Large intestine (tissue), 3 donors: ENCODE measurements around the gene RBMS3. TPM values are rescaled to one million over a fixed set of nuclear protein-coding genes. Genes with fewer than 3 reads are reported as not detected.

ENCODE experiments used
- DNase-seq, 2 donors: peaks; one replicate each; pipeline versions ENCODE4 v3.0.0 to v3.0.0-alpha.2; 2013
- H3K27ac ChIP-seq: one replicate; pipeline ENCODE4 v1.5.1; 2013; ENCODE audit warnings: low read length
- H3K27me3 ChIP-seq: 2 replicates; pipeline ENCODE4 v1.6.1; 2013; ENCODE audit warnings: low read length; ENCODE audit not compliant: control insufficient read depth, insufficient read depth
- H3K36me3 ChIP-seq: 2 replicates; pipeline ENCODE4 v1.6.1; 2013; ENCODE audit warnings: low read length; ENCODE audit not compliant: control insufficient read depth, insufficient read depth
- H3K4me1 ChIP-seq: one replicate; pipeline ENCODE4 v1.6.1; 2013; ENCODE audit warnings: low read length; ENCODE audit not compliant: control insufficient read depth, insufficient read depth
- H3K4me3 ChIP-seq: one replicate; pipeline ENCODE4 v1.5.1; 2013; ENCODE audit warnings: low read length
- H3K9me3 ChIP-seq: one replicate; pipeline ENCODE4 v1.6.1; 2013; ENCODE audit warnings: mild to moderate bottlenecking, low read depth, low read length, moderate library complexity; ENCODE audit not compliant: control insufficient read depth
- WGBS: methylation state at CpG from one replicate; pipeline ENCODE4 v1.1.5; 2013; ENCODE audit warnings: low lambda C conversion rate; ENCODE audit not compliant: insufficient coverage; 5-methylcytosine and 5-hydroxymethylcytosine counted together
- polyA plus RNA-seq: library from polyadenylated mRNA; unstranded; fragments of 120-200 nt; gene quantifications from one replicate; pipeline ENCODE4 v1.2.1, GENCODE V29; 2013

The RBMS3 gene
- polyA plus RNA-seq, 1 donor = 10.8 TPM

DNA sequence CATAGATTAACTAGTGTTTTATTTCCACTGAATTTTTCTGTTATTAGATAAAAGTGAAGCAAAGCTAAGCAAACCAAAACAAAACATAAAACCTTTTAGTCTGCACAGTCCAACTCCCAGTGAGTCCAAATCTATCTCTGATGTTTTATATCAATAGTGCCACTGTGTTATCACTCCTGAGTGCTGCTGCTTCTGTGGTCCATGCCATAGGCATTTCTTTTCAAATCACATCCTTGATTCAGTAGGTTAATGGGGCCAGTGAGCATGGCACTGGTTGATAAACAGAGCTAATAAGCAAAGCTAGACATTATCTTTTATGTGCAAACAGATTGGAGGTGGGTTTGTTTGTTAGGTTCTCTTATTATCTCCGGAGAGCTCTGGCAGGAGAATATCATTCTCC is 30.0 kb downstream of the RBMS3 start:
- H3K27ac ChIP-seq = no peak overlapping the region
- no CpG with 5 or more reads among the region's 1 CpG for WGBS
- no peaks in the 10 kb centered on the region for H3K4me1 ChIP-seq
- H3K9me3 ChIP-seq = no peaks in the 10 kb centered on the region
- DNase-seq = no peak
- no peak overlapping the region for H3K4me3 ChIP-seq
- H3K36me3 ChIP-seq = no peaks in the 10 kb centered on the region
- no peaks in the 10 kb centered on the region for H3K27me3 ChIP-seq

DNA sequence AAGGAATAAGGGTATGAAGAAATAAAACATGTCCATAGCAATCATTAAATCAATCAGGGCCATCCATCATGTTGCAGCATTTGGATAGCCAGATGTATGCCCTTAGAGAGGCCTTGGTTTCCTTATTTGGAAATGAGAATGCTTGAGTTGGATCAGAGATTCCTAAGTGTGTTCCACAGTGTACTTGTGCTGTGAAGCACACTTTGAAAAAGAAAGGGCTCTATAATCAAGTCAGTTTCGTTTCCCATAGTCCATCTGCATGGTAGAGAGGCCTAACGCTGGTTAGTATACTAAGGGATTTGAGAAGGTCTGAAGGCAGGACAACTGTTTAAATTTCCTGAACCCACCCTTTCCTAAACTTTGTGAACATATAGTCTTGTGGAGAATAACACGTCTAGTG is 30.9 kb downstream of the RBMS3 start:
- no peaks in the 10 kb centered on the region for H3K4me1 ChIP-seq
- H3K36me3 ChIP-seq = no peaks in the 10 kb centered on the region
- H3K4me3 ChIP-seq = no peak overlapping the region
- WGBS = no CpG with 5 or more reads among the region's 3 CpGs
- no peak overlapping the region for H3K27ac ChIP-seq
- no peak for DNase-seq
- no peaks in the 10 kb centered on the region for H3K27me3 ChIP-seq
- H3K9me3 ChIP-seq = no peaks in the 10 kb centered on the region

DNA sequence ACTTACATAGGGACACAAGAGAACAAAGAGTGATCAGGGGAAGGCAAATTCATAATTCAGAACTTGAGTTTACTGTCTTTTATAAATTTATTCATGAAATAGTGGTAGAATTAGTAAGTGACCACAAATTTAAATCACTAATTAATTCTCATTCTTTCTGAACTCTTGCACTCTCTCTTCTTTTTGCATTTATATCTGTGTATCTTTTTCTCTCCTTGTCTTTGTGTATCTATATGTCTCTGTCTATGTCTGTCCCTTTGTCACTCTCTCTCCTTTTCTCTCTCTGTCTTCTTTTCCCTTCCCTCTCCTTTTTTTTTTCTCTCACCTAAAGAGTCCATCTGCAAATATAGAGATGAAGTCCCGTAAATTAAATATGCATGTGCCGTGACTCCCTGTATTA is 31.5 kb downstream of the RBMS3 start:
- 42% methylated on average over 2 of the region's 2 CpGs for WGBS

DNA sequence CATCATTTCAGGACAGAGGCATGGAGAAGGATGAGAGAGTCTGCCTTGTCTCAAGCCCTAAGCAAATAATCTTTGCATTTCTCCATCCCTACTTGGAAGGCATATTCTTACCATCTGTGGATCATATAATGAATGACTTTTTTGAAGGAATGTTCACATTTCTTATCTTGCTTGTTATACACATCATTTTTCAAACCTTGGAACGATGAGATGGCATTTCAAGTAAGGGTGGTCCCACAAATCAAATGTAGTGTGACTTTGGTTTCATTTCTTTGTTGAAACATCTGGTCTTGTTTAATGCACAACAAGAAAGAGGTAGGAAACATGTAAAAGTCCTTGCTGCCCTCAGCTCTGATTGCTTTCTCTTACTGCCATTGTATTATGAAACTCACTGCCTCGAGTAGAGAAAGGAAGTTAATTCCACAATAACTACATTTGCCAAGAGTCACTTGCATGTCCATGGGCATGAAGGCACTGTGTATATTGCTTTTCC is 32.1 kb downstream of the RBMS3 start:
- Histone ChIP-seq H3K9me3 (no peaks in the 10 kb centered on the region), H3K4me3 (no peak overlapping the region), H3K36me3 (no peaks in the 10 kb centered on the region), H3K4me1 (no peaks in the 10 kb centered on the region), H3K27me3 (no peaks in the 10 kb centered on the region), H3K27ac (no peak overlapping the region)
- 100% methylated on average over 1 of the region's 2 CpGs for WGBS
- no peak for DNase-seq

More for the DNA sequence above, 31.5 kb downstream of the RBMS3 start:
- DNase-seq = no peak
- Histone ChIP-seq H3K4me1 (no peaks in the 10 kb centered on the region), H3K36me3 (no peaks in the 10 kb centered on the region), H3K27ac (no peak overlapping the region), H3K27me3 (no peaks in the 10 kb centered on the region), H3K9me3 (no peaks in the 10 kb centered on the region), H3K4me3 (no peak overlapping the region)

DNA sequence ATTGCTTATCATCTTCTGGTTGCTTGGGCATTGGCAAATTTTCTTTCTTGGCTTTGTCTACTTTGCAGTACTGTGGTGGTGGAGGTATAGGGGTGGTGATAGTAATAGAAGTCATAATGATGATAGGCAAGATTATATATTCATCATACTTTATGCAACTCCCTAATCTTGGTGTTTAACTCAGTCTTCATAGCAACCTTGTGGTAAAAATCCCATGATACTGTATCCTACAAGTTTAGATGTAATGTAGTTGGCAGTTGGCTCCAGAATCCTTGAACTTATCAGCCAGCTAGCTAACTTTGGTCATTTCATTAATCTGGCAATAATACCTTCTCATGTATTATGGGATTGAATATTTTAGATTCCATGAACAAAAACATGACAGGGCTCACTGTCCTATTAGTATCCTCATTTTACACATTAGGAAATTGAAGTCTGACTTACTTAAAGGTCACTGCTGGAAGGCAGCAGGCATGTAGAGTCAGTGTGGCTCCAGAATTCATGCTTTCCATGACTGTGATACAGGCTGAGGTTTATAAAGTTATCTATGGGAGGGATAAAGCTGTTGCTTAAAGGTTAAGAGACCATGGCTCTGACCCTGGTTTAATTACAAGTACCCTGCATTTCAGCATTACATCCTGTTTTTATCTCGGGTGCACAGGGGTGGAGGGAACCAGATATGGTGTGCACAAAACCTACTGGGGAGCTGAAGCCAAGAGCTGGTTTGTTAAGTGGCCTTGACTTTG is 33.3 kb downstream of the RBMS3 start:
- Histone ChIP-seq H3K9me3 (no peaks in the 10 kb centered on the region), H3K27me3 (no peaks in the 10 kb centered on the region), H3K4me3 (no peak overlapping the region), H3K36me3 (no peaks in the 10 kb centered on the region), H3K4me1 (no peaks in the 10 kb centered on the region), H3K27ac (no peak overlapping the region)
- no CpG with 5 or more reads among the region's 1 CpG for WGBS
- no peak for DNase-seq

DNA sequence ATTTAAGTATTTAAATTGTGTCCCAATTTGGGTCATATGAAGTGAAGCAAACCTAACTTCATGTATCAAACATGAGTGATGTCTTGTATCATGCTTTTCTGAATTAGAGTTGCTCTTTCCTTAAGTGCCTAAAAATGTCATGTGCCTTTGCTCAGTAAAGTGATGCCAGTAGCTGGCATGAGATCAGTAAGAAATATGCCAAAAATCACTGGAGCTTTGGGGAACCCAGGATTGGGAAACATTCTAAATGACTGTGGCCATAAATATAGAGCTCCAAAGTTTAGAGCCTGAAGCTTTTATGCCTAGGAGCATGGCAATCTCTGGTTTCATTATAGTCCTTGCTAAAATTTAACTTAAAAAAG is 33.8 kb downstream of the RBMS3 start:
- Histone ChIP-seq H3K9me3 (no peaks in the 10 kb centered on the region), H3K27ac (no peak overlapping the region), H3K27me3 (no peaks in the 10 kb centered on the region), H3K4me3 (no peak overlapping the region), H3K4me1 (no peaks in the 10 kb centered on the region), H3K36me3 (no peaks in the 10 kb centered on the region)
- DNase-seq = no peak

DNA sequence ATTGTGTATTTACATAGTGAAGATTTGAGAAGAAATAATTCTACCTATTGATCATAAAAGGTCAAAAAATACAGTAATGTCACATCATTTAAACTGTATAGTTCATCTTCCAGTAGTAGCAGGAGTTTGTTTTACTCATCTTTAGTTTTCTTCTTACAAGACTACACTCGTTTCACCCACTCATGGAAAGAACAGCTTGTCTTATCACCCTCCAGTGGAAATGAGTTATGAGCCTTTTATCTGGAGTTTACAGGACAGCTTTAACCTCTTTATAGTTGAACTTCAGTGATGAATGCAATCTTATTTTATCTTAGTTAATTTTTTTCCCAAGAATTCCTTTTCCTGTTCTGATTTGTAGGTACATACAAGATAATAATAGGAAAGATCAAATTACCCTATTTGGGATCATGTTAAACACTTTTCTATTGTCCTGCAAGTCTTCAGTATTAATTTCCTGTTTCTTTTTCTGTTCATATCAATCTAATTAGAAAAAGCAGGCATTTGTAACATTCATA is 36.8 kb downstream of the RBMS3 start:
- no peaks in the 10 kb centered on the region for H3K9me3 ChIP-seq
- no peaks in the 10 kb centered on the region for H3K36me3 ChIP-seq
- DNase-seq = no peak
- no peaks in the 10 kb centered on the region for H3K27me3 ChIP-seq
- no peak overlapping the region for H3K27ac ChIP-seq
- H3K4me3 ChIP-seq = no peak overlapping the region
- 0% methylated on average over 1 of the region's 1 CpG for WGBS
- H3K4me1 ChIP-seq = no peaks in the 10 kb centered on the region

DNA sequence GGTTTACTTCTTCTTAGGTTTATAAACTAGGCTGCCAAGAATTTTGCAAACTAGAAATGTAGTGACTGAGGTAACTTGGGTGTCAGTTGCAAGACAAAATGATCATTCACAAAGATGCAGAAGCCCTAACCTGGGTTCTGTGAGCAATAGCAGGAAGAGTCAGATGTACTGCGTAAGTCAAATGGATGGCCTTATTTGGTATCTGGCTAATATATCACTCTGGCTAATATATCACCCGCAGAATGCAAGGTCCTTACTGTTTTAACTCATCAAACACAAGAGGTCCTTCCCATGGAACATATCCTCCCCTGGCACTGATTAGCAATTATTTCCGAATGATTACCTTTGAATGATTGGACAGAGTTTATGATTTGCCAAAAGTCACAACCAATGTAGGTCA is 37.4 kb downstream of the RBMS3 start:
- H3K4me3 ChIP-seq = no peak overlapping the region
- no peaks in the 10 kb centered on the region for H3K9me3 ChIP-seq
- no peak for DNase-seq
- no peaks in the 10 kb centered on the region for H3K36me3 ChIP-seq
- 33% methylated on average over 1 of the region's 3 CpGs for WGBS
- no peak overlapping the region for H3K27ac ChIP-seq
- no peaks in the 10 kb centered on the region for H3K27me3 ChIP-seq
- no peaks in the 10 kb centered on the region for H3K4me1 ChIP-seq

DNA sequence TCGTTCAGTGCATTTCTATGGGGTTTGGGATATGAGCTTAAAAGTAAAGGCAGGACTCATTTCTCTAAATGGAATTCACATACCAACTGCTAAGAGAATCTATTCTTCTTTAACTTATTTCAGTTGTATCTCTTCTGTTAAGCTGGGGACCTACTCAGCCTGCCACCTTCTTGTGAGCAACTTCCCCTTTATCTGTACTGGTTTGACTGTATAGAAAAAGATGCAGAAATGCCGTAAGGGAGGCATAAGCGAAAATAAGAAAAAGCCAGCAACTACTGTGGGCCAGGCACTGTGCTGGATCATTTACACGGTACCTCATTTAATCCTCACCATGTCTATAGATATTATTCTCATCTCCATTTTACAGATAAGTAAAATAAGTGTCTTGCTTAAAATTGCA is 38.4 kb downstream of the RBMS3 start:
- H3K36me3 ChIP-seq = no peaks in the 10 kb centered on the region
- no peaks in the 10 kb centered on the region for H3K27me3 ChIP-seq
- H3K27ac ChIP-seq = no peak overlapping the region
- H3K4me1 ChIP-seq = no peaks in the 10 kb centered on the region
- no peaks in the 10 kb centered on the region for H3K9me3 ChIP-seq
- H3K4me3 ChIP-seq = no peak overlapping the region
- no peak for DNase-seq
- no CpG with 5 or more reads among the region's 4 CpGs for WGBS

DNA sequence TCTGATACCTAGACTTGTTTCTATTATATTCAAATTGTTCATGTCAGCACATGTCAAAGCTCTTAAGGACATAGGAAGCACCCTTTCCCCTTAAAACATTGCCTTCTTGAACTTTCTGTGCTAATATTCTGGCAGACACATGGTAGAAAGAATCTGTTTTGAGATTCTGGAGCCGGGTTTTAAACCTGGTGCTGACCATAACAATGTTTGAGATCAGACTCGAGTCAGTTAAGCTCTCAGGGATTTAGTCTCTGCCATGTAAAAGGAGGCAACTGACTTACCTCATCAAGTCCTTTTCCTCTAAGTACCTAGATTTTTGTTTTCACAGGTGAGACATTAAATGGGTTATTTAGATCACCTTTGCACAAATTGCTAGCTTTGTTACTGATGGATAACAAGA is 38.9 kb downstream of the RBMS3 start:
- Histone ChIP-seq H3K36me3 (no peaks in the 10 kb centered on the region), H3K4me1 (no peaks in the 10 kb centered on the region), H3K9me3 (no peaks in the 10 kb centered on the region), H3K4me3 (no peak overlapping the region), H3K27ac (no peak overlapping the region), H3K27me3 (no peaks in the 10 kb centered on the region)
- WGBS = no CpG with 5 or more reads among the region's 2 CpGs
- no peak for DNase-seq

DNA sequence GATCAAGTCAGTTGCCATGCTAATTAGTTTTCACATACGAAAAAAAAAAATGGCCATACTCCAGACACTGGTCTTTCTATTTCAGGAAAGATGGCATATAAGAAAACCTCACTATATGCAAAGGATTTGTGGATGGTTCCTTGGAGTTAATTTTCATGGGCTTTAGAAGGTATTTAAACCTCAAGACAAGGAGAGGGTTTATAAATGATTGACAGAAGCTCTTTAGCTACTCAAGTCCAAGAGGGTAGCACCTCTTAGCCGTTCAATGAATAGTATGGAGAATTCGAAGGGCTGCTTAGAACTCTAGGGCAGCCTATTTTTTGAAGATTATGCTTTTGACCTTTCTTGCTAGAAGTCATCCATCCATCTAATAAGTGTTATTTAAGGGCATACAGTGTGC is 41.7 kb downstream of the RBMS3 start:
- no peaks in the 10 kb centered on the region for H3K9me3 ChIP-seq
- H3K27ac ChIP-seq = no peak overlapping the region
- no peak overlapping the region for H3K4me3 ChIP-seq
- 67% methylated on average over 1 of the region's 3 CpGs for WGBS
- H3K4me1 ChIP-seq = no peaks in the 10 kb centered on the region
- H3K36me3 ChIP-seq = no peaks in the 10 kb centered on the region
- DNase-seq = no peak
- no peaks in the 10 kb centered on the region for H3K27me3 ChIP-seq
